GM23338 (cell line): ENCODE measurements around the gene ALDH1A2. TPM values are rescaled to one million over a fixed set of nuclear protein-coding genes. Genes with fewer than 3 reads are reported as not detected.

Experiments used
- ATAC-seq: fragments of 200-7000 bp; cut with Tn5 transposase; 3 replicates; pipeline ENCODE4 v1.9.1; 2020
- DNase-seq: peaks from one replicate; pipeline ENCODE4 v3.0.0-alpha.2; 2015; ENCODE audit warnings: low spot score
- H2AFZ ChIP-seq: fragments of 200-600 bp; sonication (generic); 2 replicates; pipeline ENCODE4 v1.8.0; 2016; ENCODE audit warnings: antibody characterized with exemption, mild to moderate bottlenecking, moderate library complexity
- H3F3A ChIP-seq: fragments of 200-600 bp; sonication (generic); replicated peaks from 2 replicates; pipeline ENCODE4 v1.8.0; 2017; ENCODE audit warnings: antibody characterized with exemption, mixed run types, low read depth
- H3K27ac ChIP-seq: fragments of 200-600 bp; sonication (generic); 2 replicates; pipeline ENCODE4 v1.6.1; 2016; ENCODE audit warnings: low read depth
- H3K27me3 ChIP-seq: fragments of 200-600 bp; sonication (generic); 2 replicates; pipeline ENCODE4 v1.8.0; 2016; ENCODE audit warnings: mild to moderate bottlenecking, mixed run types, moderate library complexity; ENCODE audit not compliant: insufficient read depth
- H3K36me3 ChIP-seq: fragments of 200-600 bp; sonication (generic); 2 replicates; pipeline ENCODE4 v1.8.0; 2016; ENCODE audit warnings: mild to moderate bottlenecking; ENCODE audit not compliant: insufficient read depth
- H3K4me1 ChIP-seq: fragments of 200-600 bp; sonication (generic); 2 replicates; pipeline ENCODE4 v1.8.0; 2016; ENCODE audit warnings: mild to moderate bottlenecking, moderate library complexity; ENCODE audit not compliant: insufficient read depth
- H3K4me2 ChIP-seq: fragments of 200-600 bp; sonication (generic); 2 replicates; pipeline ENCODE4 v1.7.1; 2017; ENCODE audit warnings: mixed run types
- H3K4me3 ChIP-seq: fragments of 200-600 bp; sonication (generic); 2 replicates; pipeline ENCODE4 v1.6.1; 2016; ENCODE audit warnings: mixed run types
- H3K79me2 ChIP-seq: fragments of 200-600 bp; sonication (generic); replicated peaks from 2 replicates; pipeline ENCODE4 v1.8.0; 2017; ENCODE audit warnings: mild to moderate bottlenecking; ENCODE audit not compliant: insufficient read depth
- H3K9me2 ChIP-seq: fragments of 200-600 bp; sonication (generic); 2 replicates; pipeline ENCODE4 v1.8.0; 2017; ENCODE audit not compliant: insufficient read depth
- H4K20me1 ChIP-seq: fragments of 200-600 bp; sonication (generic); replicated peaks from 2 replicates; pipeline ENCODE4 v1.8.0; 2017; ENCODE audit warnings: mild to moderate bottlenecking; ENCODE audit not compliant: insufficient read depth
- H3K27ac Mint-ChIP-seq: 2 replicates; pipeline ENCODE4 v1.8.0; 2020; ENCODE audit warnings: inconsistent platforms, mild to moderate bottlenecking, moderate library complexity, mixed read lengths
- H3K27me3 Mint-ChIP-seq: 3 replicates; pipeline ENCODE4 v1.8.0; 2022; ENCODE audit warnings: low read depth, mild to moderate bottlenecking, moderate library complexity, mixed read lengths, inconsistent platforms; ENCODE audit not compliant: insufficient read depth, poor library complexity
- H3K36me3 Mint-ChIP-seq: 3 replicates; pipeline ENCODE4 v1.8.0; 2021; ENCODE audit warnings: low read depth, mild to moderate bottlenecking, inconsistent platforms, moderate library complexity, mixed read lengths
- H3K4me1 Mint-ChIP-seq: 3 replicates; pipeline ENCODE4 v1.8.0; 2020; ENCODE audit warnings: mild to moderate bottlenecking, inconsistent platforms, mixed read lengths
- H3K4me3 Mint-ChIP-seq: 3 replicates; pipeline ENCODE4 v1.8.0; 2021; ENCODE audit warnings: moderate library complexity, mild to moderate bottlenecking, inconsistent platforms, mixed read lengths
- H3K9me3 Mint-ChIP-seq: 3 replicates; pipeline ENCODE4 v1.8.0; 2020; ENCODE audit warnings: moderate library complexity, mild to moderate bottlenecking, inconsistent platforms, mixed read lengths
- CREB1 ChIP-seq: fragments of 250-450 bp; sonication (Bioruptor Pico); IDR thresholded peaks from 2 replicates; pipeline ENCODE4 v1.5.0; 2020; ENCODE audit warnings: low read depth, mild to moderate bottlenecking, moderate library complexity
- CTCF ChIP-seq, 2 experiments: fragments of 200-600 bp in 1 of 2; sonication (generic) in 1 of 2; conservative IDR thresholded peaks; 2 replicates each; pipeline versions ENCODE4 v1.5.1 to v1.6.1; 2016 to 2017; ENCODE audit warnings: antibody characterized with exemption in 2 of 2, low read depth in 2 of 2, mild to moderate bottlenecking in 2 of 2, moderate library complexity in 1 of 2
- ETS1 ChIP-seq: IDR thresholded peaks from 2 replicates; pipeline ENCODE4 v1.6.1; 2016; ENCODE audit warnings: antibody characterized with exemption
- EZH2 ChIP-seq: fragments of 200-600 bp; sonication (generic); IDR thresholded peaks from one replicate; pipeline ENCODE4 v1.8.0; 2017; ENCODE audit warnings: antibody characterized with exemption, mild to moderate bottlenecking, low read depth; ENCODE audit not compliant: unreplicated experiment
- EZH2phosphoT487 ChIP-seq: fragments of 200-600 bp; sonication (generic); IDR thresholded peaks from one replicate; pipeline ENCODE4 v1.8.1; 2018; ENCODE audit warnings: antibody characterized with exemption; ENCODE audit not compliant: unreplicated experiment
- JUNB ChIP-seq: IDR thresholded peaks from one replicate; pipeline ENCODE4 v1.6.1; 2016; ENCODE audit warnings: antibody characterized with exemption; ENCODE audit not compliant: unreplicated experiment
- NANOG ChIP-seq: IDR thresholded peaks from 2 replicates; pipeline ENCODE4 v1.6.1; 2016; ENCODE audit warnings: antibody characterized with exemption, borderline replicate concordance
- POLR2AphosphoS5 ChIP-seq: IDR thresholded peaks from 2 replicates; pipeline ENCODE4 v1.6.1; 2016; ENCODE audit warnings: antibody characterized with exemption, low read depth
- STAT1 ChIP-seq: IDR thresholded peaks from one replicate; pipeline ENCODE4 v1.6.1; 2016; ENCODE audit warnings: antibody characterized with exemption; ENCODE audit not compliant: unreplicated experiment
- ZNF114 ChIP-seq: fragments of 250-450 bp; sonication (Bioruptor Pico); IDR thresholded peaks from 2 replicates; pipeline ENCODE4 v1.5.0; 2020; ENCODE audit warnings: mild to moderate bottlenecking, moderate library complexity
- ZNF331 ChIP-seq: fragments of 250-450 bp; sonication (Bioruptor Pico); IDR thresholded peaks from 2 replicates; pipeline ENCODE4 v1.5.0; 2020; ENCODE audit warnings: low read depth, mild to moderate bottlenecking, moderate library complexity
- polyA plus RNA-seq: library from polyadenylated mRNA; unstranded; fragments of >200 nt; fragmentation: Nextera tagmentation; extraction: Ambion mirVana; gene quantifications from 2 replicates; pipeline ENCODE4 v1.2.1, GENCODE V29; 2016
- total RNA-seq: library from RNA; depleted of rRNA; stranded (reverse); fragments of >200 nt; shearing (Covaris generic); gene quantifications from 2 replicates; pipeline ENCODE4 v1.2.3, GENCODE V29; 2014
- TF ChIP-seq, protein P1 (sequence below): fragments of 250-450 bp; sonication (Bioruptor Pico); IDR thresholded peaks from 2 replicates; pipeline ENCODE4 v1.5.0; 2020; ENCODE audit warnings: mild to moderate bottlenecking, moderate library complexity
- TF ChIP-seq, protein P2 (sequence below): IDR thresholded peaks from one replicate; pipeline ENCODE4 v1.6.1; 2018; ENCODE audit warnings: antibody characterized with exemption; ENCODE audit not compliant: unreplicated experiment

ALDH1A2 gene
- total and polyA plus RNA-seq, 2 experiments from 2014 or later, result 0.80 TPM; not detected in 1

- Histone ChIP-seq H2AFZ (no peak overlapping the region), H4K20me1 (no peaks in the 10 kb centered on the region), H3K36me3 (no peaks in the 10 kb centered on the region), H3K4me2 (no peak overlapping the region), H3K4me1 (no peaks in the 10 kb centered on the region), H3K27me3 (no peaks in the 10 kb centered on the region), H3K79me2 (no peaks in the 10 kb centered on the region), H3F3A (no peaks in the 10 kb centered on the region), H3K4me3 (no peak overlapping the region), H3K9me2 (peaks cover 3% of the 10 kb centered on the region; the same call in 1 of the 2 replicates), H3K27ac (no peak overlapping the region)
- TF ChIP-seq, protein P1, sequence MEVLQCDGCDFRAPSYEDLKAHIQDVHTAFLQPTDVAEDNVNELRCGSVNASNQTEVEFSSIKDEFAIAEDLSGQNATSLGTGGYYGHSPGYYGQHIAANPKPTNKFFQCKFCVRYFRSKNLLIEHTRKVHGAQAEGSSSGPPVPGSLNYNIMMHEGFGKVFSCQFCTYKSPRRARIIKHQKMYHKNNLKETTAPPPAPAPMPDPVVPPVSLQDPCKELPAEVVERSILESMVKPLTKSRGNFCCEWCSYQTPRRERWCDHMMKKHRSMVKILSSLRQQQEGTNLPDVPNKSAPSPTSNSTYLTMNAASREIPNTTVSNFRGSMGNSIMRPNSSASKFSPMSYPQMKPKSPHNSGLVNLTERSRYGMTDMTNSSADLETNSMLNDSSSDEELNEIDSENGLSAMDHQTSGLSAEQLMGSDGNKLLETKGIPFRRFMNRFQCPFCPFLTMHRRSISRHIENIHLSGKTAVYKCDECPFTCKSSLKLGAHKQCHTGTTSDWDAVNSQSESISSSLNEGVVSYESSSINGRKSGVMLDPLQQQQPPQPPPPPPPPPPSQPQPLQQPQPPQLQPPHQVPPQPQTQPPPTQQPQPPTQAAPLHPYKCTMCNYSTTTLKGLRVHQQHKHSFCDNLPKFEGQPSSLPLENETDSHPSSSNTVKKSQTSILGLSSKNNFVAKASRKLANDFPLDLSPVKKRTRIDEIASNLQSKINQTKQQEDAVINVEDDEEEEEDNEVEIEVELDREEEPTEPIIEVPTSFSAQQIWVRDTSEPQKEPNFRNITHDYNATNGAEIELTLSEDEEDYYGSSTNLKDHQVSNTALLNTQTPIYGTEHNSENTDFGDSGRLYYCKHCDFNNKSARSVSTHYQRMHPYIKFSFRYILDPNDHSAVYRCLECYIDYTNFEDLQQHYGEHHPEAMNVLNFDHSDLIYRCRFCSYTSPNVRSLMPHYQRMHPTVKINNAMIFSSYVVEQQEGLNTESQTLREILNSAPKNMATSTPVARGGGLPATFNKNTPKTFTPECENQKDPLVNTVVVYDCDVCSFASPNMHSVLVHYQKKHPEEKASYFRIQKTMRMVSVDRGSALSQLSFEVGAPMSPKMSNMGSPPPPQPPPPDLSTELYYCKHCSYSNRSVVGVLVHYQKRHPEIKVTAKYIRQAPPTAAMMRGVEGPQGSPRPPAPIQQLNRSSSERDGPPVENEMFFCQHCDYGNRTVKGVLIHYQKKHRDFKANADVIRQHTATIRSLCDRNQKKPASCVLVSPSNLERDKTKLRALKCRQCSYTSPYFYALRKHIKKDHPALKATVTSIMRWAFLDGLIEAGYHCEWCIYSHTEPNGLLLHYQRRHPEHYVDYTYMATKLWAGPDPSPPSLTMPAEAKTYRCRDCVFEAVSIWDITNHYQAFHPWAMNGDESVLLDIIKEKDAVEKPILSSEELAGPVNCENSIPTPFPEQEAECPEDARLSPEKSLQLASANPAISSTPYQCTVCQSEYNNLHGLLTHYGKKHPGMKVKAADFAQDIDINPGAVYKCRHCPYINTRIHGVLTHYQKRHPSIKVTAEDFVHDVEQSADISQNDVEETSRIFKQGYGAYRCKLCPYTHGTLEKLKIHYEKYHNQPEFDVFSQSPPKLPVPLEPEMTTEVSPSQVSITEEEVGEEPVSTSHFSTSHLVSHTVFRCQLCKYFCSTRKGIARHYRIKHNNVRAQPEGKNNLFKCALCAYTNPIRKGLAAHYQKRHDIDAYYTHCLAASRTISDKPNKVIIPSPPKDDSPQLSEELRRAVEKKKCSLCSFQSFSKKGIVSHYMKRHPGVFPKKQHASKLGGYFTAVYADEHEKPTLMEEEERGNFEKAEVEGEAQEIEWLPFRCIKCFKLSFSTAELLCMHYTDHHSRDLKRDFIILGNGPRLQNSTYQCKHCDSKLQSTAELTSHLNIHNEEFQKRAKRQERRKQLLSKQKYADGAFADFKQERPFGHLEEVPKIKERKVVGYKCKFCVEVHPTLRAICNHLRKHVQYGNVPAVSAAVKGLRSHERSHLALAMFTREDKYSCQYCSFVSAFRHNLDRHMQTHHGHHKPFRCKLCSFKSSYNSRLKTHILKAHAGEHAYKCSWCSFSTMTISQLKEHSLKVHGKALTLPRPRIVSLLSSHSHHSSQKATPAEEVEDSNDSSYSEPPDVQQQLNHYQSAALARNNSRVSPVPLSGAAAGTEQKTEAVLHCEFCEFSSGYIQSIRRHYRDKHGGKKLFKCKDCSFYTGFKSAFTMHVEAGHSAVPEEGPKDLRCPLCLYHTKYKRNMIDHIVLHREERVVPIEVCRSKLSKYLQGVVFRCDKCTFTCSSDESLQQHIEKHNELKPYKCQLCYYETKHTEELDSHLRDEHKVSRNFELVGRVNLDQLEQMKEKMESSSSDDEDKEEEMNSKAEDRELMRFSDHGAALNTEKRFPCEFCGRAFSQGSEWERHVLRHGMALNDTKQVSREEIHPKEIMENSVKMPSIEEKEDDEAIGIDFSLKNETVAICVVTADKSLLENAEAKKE (CRISPR knock-in tag), result no peak
- TF ChIP-seq CREB1 (CRISPR knock-in tag) (no peak), ZNF331 (CRISPR knock-in tag) (no peak), STAT1 (no peak), ETS1 (no peak), ZNF114 (CRISPR knock-in tag) (no peak), EZH2phosphoT487 (no peak), POLR2AphosphoS5 (no peak), EZH2 (no peak), CTCF (conservative IDR thresholded peaks at IDR 0.05; ENCODE audit: low read depth in 2 of 2) (no peak), JUNB (no peak), NANOG (no peak)
- TF ChIP-seq, protein P2, sequence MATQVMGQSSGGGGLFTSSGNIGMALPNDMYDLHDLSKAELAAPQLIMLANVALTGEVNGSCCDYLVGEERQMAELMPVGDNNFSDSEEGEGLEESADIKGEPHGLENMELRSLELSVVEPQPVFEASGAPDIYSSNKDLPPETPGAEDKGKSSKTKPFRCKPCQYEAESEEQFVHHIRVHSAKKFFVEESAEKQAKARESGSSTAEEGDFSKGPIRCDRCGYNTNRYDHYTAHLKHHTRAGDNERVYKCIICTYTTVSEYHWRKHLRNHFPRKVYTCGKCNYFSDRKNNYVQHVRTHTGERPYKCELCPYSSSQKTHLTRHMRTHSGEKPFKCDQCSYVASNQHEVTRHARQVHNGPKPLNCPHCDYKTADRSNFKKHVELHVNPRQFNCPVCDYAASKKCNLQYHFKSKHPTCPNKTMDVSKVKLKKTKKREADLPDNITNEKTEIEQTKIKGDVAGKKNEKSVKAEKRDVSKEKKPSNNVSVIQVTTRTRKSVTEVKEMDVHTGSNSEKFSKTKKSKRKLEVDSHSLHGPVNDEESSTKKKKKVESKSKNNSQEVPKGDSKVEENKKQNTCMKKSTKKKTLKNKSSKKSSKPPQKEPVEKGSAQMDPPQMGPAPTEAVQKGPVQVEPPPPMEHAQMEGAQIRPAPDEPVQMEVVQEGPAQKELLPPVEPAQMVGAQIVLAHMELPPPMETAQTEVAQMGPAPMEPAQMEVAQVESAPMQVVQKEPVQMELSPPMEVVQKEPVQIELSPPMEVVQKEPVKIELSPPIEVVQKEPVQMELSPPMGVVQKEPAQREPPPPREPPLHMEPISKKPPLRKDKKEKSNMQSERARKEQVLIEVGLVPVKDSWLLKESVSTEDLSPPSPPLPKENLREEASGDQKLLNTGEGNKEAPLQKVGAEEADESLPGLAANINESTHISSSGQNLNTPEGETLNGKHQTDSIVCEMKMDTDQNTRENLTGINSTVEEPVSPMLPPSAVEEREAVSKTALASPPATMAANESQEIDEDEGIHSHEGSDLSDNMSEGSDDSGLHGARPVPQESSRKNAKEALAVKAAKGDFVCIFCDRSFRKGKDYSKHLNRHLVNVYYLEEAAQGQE, result no peak
- H3K27ac Mint-ChIP-seq, result no peak overlapping the region
- H3K27me3 Mint-ChIP-seq, result no peaks in the 10 kb centered on the region
- H3K36me3 Mint-ChIP-seq, result no peaks in the 10 kb centered on the region
- 0 out of 3 replicates have a peak, but pooled peaks cover 2% of the 10 kb centered on the region for H3K4me1 Mint-ChIP-seq
- no peak for ATAC-seq
- no peak for DNase-seq
- H3K4me3 Mint-ChIP-seq, result no peak overlapping the region
- H3K9me3 Mint-ChIP-seq, result no peaks in the 10 kb centered on the region
These were observed 122.3 kb downstream of the ALDH1A2 start for GRCh38 chr15:57943171-57943570.
